Measurements from ENCODE around the gene PTGIS.

The PTGIS gene

GRCh38 chr20:49560646-49561045 lies 7.3 kb downstream of the PTGIS start:
- no peak for DNase-seq

GRCh38 chr20:49560186-49560585 lies 7.8 kb downstream of the PTGIS start:
- DNase-seq: no peak

- DNase-seq: no peak
Observed at GRCh38 chr20:49559411-49560081, 8.4 kb downstream of the PTGIS start.

GRCh38 chr20:49558826-49559225 lies 9.1 kb downstream of the PTGIS start:
- no peak for DNase-seq

GRCh38 chr20:49557449-49557848 lies 10.5 kb downstream of the PTGIS start:
- no peak for DNase-seq

- no peak for DNase-seq
Observed at GRCh38 chr20:49556621-49557020, 11.3 kb downstream of the PTGIS start.

- no peak for DNase-seq
Observed at GRCh38 chr20:49549801-49550551, 18.0 kb downstream of the PTGIS start.

- no peak for DNase-seq
Observed at GRCh38 chr20:49548371-49548947, 19.5 kb downstream of the PTGIS start.

GRCh38 chr20:49545572-49545971 lies 22.4 kb downstream of the PTGIS start:
- no peak for DNase-seq

- no peak for DNase-seq
Observed at GRCh38 chr20:49544535-49544934, 23.4 kb downstream of the PTGIS start.

GRCh38 chr20:49543858-49544437 lies 24.0 kb downstream of the PTGIS start:
- no peak for DNase-seq

GRCh38 chr20:49543071-49543857 lies 24.7 kb downstream of the PTGIS start:
- DNase-seq: no peak

- DNase-seq: no peak
Observed at GRCh38 chr20:49542514-49542991, 25.4 kb downstream of the PTGIS start.

- DNase-seq: peak in 22 of 51 donors; percentile 3 to 39 (median 18)
Observed at GRCh38 chr20:49541733-49542513, 26.0 kb downstream of the PTGIS start.

- no peak for DNase-seq
Observed at GRCh38 chr20:49540687-49541435, 27.1 kb downstream of the PTGIS start.

GRCh38 chr20:49540232-49540620 lies 27.7 kb downstream of the PTGIS start:
- DNase-seq: no peak

GRCh38 chr20:49539481-49540231 lies 28.3 kb downstream of the PTGIS start:
- no peak for DNase-seq

GRCh38 chr20:49538950-49539349 lies 29.0 kb downstream of the PTGIS start:
- no peak for DNase-seq

- peak in 29 of 51 donors; percentile 5 to 62 (median 20) for DNase-seq
Observed at GRCh38 chr20:49534255-49534712, 33.7 kb downstream of the PTGIS start.
